Stimulated activated CD8-positive, alpha-beta memory T cell treated with anti-CD3 and anti-CD28 coated beads, Interleukin-4, amount 100 ng/mL, for 1 hour (primary cell): ENCODE results near the gene DHRS13.

Experiments
- DNase-seq, 2 donors: peaks; one replicate each; pipeline ENCODE4 v3.0.0-alpha.2; 2020; ENCODE audit warnings: low read depth in 2 of 2, low spot score in 1 of 2

The DHRS13 gene, protein sequence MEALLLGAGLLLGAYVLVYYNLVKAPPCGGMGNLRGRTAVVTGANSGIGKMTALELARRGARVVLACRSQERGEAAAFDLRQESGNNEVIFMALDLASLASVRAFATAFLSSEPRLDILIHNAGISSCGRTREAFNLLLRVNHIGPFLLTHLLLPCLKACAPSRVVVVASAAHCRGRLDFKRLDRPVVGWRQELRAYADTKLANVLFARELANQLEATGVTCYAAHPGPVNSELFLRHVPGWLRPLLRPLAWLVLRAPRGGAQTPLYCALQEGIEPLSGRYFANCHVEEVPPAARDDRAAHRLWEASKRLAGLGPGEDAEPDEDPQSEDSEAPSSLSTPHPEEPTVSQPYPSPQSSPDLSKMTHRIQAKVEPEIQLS

DNA sequence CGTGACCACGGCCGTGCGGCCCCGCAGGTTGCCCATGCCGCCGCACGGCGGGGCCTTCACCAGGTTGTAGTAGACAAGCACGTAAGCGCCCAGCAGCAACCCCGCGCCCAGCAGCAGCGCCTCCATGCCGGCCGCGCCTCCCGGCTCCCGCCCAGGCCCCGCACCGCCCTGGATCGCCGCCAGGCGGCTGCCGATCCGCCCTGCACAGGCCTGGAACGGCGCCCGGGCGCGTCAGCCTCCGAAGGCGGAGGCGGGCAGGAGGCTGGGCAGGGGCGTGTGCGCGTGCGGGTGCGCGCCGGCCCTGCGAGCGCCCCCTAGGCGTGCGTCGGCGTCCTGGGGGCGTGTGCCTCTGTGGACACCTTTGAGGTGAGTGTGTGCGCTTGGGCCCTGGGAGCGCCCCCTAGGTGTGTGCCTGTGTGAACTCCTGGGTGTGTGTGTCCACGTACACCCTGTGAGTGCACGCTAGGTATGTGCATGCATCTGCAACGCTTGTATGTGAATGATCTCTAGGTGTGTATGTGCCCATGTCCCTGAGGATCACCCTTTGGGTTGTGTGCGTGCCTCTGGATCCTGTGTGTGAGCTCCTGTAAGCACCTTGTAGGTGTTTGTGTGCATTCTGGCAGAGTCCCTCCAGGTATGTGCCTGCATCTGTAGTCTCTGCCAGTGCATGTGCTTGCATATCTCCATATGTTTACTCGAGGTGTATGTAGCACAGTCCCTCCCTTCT, at the start of gene DHRS13:
Gene DHRS13 (minus strand): TSS at position 261 of the 727 bp plus-strand sequence. CDS start 135 bp downstream, at position 126.
- peak; percentile 76 to 88 for DNase-seq

DNA sequence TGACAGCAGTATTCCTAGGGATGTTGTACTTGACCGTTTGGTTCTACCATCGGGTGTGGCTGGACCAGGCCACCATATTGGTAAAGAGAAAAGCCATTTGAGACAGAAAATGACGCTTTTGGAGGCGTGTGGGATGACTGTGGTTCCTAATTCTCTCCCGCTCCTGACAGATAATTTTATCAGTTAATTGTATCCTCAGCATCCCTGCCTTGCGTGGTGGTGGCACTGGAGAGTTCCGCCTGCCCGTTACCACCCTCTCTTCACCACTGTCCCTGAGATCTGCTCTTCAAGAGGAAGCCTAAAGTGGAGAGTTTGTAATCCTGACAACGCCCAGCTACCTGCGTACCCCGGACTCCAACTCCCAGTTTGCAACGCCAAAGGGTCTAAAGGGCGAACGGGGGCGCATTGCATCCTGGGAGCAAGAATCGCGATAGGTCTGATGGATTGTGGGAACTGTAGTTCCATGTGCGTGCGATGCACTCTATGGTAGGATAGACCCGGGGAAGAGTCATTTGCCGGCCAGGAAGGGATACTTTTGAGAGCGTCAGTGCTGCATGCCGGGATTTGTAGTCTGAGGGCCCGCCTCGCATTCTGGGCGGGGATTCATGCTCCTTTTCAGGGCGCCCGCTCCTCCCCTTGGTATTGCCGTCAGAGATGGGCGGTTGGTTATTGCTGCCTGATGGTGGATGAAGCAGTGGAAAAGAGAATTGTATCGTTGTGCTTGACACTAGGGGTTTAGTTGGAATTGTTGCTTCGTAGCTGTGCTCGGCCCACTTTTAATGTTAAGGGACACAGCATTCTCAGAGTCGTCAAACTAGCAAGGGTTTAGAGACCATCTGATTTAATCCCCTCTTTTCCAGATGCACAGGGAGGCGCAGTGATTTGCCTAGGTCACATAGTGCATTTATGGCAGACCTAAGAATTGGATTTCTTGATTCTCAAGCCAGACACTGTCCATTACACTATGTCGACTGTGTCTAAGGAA, 49.4 kb upstream of the DHRS13 start:
- DNase-seq, result peak; percentile 87 to 93

DNA sequence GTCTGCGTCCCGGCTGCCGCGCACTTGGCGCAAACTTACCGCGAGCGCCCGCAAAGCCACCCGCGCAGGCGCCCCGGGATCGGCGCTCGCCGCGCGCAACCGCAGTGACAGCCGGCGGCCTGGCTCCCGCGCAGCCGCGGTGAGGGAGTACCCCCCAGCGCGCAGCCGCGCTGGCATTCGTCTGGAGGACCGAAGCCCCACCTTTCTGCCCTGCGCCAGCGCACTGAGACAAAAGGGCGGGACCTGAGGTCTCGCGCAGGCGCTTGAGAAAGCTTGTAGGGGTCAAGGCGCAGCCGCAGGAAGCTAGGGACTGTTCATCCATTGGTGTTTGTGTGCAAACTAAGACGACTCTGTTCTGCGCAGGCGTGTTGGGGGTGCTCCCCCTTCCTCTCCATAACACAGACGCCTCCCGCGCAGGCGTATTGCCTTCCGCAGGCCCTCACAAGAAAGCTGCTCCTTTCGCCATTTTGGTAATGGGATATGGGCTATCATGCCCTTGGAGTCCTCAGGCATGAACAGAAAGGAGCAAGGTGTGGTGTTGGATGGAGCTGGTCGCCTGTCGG, 48.6 kb upstream of the DHRS13 start, which contains the start of gene PHF12:
Gene PHF12 (minus strand): TSS at position 91 of the 563 bp plus-strand sequence. CDS start 558 bp downstream, outside the sequence.
- DNase-seq, result peak; percentile 98 to 100

DNA sequence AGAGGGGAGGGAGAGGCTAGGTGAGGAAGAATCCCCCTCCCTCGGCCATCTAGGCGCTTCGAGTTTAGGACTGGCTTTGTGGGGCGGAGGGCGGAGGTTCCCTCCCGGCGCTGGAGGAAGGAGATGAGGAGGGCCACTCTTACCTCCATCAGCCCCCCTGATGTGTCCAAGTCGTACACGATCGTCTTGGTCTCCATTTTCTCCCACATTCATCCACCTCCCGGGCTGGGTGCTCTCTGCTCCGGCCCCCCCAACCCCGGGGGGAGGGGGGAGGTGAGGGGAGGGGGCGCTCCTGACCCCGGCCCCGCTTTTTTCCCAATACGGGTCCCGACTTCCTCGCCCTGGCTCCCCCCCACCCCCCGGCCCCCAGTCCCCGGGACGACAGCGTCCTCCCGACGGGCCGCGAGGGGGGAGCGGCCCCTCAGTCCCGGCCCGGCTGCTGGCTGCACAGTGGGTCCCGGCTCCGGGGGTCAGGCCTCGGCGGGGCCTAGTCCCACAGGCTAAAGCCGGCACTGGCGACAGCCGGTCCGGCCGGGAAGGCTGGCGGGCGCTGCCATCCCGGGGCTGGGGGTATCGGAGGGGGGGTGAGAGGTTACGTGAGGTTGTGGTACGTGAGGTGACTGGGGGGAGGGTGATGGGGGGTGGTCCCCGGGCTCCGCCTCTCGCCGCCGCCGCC, 48.0 kb upstream of the DHRS13 start:
- peak in 1 of 2 donors; percentile 4 for DNase-seq

DNA sequence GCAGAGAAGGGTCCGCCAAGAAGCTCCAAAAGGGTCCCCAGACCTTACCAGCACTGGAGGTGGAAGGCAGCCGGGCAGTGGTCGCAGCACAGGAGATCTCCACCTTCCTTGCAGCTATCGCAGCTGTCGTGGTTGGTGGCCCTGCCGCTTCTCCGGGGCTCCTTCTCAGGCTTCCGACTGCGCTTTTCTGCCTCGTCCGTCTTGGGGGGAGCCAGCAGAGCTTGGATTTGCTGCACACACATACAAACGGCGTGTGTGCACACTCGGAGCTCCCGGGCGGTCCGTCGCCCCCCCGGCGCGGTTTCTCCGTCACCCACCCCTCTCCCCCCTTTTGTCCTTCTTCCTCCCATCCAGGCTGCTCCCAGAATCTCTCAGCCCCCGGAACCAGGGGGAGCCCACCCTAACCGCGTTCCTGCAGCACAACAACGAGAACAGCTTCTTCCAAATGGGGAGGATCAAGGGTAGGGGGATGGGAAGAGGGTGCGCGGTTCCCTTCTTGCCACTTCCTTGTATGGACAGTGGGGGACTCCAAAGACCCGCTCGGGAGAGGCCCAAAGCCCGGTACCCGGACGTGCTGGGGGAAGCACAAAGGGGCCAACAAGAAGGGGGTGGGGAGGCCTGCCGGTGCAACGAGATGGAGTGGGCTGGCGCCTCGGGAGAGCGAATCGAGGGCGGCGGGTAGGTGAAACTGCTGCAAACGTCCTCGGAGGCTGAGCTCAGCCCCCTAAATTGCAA, 47.3 kb upstream of the DHRS13 start:
- peak in 1 of 2 donors; percentile 15 for DNase-seq

DNA sequence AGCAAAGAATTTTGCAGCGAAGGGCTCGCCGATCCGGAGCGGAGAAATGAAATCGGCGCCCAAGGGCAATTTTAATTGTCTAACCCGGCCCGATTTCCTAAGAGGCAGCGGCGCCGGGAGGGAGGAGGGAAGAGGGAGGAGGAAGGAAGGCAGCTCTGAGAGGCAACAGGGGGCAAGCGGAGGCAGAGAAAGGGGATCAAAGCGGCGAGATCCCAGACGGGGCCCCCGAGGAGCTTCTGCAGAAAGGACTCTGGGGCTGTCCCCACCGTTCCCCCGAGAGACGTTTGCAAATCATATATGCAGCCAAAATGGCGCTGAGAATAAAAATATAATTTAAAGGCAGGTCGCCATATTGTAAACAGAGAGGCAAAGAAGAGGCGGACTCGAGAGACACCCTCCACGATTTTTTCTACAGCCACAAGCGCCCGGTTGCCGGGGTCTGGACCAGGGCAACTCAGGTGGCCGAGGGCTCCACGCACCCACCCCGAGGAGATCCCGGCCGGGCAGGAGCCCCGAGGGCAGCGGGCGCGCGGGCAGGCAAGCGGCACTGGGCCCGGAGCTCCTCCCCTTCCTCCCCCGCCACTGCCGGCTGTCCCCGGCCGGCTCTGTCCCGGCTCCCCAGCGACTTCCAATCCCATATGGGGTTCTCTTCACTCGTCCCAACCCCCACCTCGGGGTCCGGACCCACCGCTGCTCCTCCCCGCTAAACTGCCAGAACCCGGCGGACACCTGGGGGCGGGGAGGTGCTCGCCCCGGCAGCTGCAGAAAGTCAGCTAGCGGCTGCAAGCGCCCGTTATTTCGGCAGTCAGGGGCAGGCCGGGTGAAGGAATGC, 46.5 kb upstream of the DHRS13 start:
- peak in 1 of 2 donors; percentile 24 for DNase-seq

DNA sequence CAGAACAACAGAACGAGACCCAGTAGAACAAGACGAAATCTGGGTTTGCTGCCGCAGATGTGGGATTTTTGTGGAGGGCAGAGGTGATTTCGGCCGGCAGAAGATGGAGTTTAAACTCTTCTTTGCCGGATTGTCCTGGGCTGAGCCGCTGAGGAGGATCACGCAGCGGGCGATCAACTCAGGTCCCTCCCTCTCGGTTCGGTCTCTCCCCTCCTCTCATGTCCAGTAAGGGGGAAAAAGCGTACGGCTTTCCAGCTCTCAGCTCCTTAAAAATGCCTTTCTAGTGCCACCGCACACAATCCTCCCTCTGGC, 46.0 kb upstream of the DHRS13 start:
- DNase-seq, result no peak

DNA sequence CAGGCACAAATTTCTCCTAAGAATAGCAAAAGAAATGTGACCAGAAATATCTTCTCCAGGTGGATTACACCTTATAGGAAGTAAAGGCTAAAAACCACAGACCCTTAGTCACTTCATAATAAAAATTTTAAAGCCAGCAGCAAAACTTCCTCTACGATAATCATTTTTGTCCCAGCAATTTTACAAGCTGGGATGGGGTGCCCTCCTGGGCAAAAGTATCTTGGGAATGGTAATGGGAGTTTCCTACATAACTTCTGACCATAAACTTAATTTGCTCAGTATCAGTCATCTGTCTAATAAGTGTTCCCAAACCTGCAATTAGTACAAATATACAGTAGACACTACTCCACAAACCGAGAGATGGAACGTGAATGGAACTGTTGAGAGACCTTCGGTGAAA, 45.5 kb upstream of the DHRS13 start:
- no peak for DNase-seq

DNA sequence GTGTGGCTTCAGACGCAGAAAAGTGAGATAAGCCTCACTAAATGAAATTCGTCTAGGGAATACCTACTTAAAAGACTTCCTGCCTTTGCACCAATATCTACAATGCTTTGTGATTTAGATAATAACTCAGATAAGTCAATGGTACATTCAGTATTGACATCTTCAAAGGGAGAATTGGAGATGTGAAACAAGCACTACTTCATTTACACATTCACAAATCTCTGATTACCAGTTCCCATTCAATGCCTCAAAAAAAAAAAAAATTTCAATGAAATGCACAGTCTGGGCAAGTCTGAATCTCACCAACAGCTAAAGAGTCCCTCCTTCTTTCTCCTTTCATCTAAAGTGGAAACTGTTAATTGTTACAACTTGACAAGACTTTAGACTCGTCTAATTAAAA, 44.8 kb upstream of the DHRS13 start:
- DNase-seq, result no peak

DNA sequence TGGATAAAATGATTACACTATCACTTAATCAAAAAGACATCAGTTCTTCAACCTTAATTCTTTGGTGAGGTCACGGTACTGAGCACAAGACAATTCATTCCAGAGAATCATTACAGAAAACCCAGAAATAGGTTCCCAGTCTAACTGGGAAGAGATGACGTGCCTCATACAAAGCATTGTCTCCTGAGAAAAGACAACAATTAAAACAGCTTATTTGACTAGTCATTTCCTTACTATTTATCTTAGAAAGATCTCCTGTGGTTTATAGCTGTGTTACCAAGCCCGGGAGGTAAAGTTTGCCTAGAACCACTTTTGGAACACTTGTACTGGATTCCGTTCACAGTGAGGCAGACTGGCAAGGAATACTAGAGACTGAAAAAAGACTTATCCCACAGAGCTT, 43.4 kb upstream of the DHRS13 start:
- DNase-seq, result no peak

DNA sequence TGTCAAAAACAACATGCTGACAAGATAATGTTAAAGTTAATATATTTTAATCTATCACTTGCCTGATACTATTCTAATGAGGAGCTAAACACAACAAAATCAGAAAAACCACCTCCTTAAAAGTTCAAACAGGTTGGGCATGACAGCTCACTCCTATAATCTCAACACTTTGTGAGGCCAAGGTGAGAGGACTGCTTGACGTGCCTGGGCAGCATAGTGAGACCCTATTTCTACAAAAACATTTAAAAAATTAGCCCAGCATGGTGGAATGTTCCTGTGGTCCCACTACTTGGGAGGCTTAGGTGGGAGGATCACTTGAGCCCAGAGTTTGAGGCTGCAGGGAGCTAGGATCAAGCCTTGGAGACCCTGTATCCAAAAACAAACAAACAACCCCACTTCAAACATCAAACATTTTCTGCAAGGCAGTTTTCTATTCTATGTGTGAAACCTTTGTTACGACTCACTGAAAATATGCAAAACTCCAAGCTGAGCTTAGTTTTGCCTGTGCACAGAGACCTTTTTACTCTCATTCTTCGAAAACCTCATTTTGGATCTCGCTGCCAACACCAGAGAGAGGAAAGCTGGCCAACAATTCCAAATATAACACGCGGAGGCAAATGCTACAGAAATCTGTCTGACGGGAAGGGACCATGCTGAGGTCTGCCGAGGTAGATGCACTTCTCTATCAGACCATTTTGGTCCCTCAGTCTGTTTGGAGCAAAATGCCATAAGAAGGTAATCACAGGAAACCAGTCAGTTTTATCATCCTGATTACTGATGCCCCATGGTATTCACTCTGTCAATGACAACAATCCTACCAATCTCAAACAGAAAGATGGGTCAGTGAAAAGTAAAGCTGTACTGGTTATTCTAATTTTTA, 42.2 kb upstream of the DHRS13 start:
- DNase-seq, result no peak

DNA sequence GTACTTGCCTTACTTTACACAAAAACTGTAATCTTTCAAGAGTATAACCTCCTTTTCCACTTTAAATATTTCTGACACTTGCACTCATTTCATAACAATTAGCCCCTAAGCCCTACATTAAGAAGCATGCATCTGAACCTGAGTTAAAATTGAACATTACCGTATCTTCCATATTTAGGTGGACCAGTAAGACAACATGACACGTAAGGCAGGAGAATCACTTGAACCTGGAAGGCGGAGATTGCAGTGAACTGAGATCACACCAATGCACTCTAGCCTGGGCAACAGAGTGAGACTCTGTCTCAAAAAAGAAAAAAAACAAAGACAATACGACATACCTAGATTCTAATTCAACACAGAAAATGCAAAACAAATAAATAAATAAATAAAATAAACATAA, 41.5 kb upstream of the DHRS13 start:
- DNase-seq, result no peak

DNA sequence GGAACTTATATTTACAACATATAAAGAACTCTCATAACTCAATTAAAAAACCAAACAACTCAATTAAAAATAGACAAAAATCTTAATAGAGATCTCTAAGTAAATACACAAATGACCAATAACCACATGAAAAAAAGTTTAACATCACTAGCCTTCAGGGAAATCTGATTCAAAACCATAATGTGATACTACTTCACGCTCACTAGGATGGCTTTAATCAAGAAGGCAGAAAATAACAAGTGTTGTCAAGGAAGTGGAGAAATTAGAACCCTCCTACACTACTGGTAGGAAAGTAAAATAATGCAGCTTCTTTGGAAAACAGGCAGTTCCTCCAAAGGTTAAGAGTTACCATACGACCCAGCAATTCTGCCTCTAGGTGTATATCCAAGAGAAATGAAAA, 40.0 kb upstream of the DHRS13 start:
- no peak for DNase-seq

DNA sequence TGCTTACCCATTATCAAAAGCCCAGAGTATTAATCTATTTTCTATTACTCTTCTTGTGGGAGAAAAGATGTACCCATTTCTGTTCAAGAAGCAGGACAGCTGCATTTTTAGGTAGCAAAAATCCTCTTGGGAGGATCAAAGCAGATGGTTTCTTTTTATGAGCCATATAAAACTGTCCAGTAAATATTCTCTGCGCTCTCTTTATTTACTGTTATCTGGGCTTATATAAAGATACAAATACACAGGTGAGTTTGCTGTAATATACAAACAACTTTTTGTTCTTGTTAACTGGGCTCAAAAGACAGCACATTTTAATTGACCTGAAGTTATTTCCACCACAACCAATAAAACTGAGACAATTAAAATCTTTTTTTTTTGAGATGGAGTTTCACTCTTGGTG, 38.4 kb upstream of the DHRS13 start:
- DNase-seq, result no peak

DNA sequence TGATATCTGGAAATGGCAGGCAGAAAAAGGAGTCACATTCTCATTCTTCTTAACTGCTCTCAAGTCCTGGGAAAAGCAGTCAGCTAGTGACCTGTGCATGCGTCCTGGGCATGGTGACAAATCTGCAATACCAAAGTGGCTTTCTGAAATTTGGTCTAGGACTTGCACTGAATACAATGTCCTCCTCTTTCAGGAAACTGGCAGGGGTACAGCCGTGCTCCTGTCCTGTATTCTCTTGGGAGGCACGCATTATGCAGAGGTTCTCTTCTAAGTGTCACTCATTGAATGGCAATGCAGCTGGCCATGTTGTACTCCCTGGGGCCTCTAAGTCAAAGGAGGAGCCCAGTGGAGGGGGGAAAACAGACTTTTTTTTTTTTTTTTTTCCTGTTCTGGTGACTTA, 37.8 kb upstream of the DHRS13 start:
- DNase-seq, result no peak

DNA sequence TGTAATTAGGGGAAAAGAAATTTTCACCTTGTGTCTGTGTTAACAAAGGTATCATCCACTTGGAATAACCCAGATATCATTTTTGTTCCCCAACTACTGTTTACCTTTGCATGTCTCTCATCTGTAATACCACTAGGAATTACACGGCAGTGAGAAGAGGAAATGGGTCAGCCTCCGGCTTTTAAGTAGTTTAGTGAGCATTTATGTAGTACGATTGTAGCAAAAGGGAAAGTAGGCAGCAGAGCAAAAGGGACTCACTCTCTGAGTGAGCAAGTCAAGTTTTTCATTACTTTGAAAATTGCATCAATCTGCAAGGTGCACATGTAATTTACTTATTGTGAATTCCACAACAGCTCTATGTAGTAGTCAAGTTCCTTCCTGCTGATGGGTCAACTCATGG, 37.3 kb upstream of the DHRS13 start:
- no peak for DNase-seq

DNA sequence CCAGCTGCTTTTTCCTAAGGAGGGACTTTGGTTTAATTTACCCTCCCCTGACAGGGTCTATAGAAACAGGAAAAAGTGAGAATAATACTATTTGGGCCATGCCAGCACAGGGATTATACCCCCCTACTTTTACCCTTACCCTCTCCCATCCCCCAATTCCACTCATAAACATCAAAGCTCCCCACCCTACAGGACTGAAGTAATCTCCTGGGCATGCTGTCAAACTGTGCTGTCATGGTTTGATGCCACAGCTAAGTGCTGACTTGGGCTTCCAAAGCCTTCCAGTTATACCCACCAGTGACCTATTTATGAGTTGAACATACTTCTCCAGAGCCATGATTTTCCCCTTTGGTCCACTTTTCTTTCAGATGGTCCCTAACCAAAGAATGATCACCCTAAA, 35.7 kb upstream of the DHRS13 start:
- DNase-seq, result no peak
